ENCODE data around the gene SUPT6H. TPM values are rescaled to one million over a fixed set of nuclear protein-coding genes. Genes with fewer than 3 reads are reported as not detected.

The SUPT6H gene
- total RNA-seq, 3 donors from 2014 or later (not counting 1 experiment from before 2014, with no cell fraction given): 170 to 184 (median 177) TPM

DNA sequence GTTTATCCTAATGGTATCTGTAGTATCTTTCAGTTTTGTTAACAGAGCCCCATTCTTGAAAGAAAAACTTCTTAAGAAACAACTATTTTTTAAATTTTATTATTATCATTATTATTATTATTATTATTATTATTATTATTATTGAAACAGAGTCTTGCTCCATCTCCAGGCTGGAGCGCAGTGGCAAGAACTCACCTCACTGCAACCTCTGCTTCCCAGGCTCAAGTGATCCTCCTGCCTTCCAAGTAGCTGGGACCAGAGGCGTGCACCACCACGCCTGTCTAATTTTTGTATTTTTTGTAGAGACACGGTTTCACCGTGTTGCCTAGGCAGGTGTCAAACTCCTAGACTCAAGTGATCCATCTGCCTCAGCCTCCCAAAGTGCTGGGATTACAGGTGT lies 23.4 kb downstream of the SUPT6H start:
- Mint-ChIP-seq H3K27me3 (ENCODE audit: low read depth in 2 of 2) (no peaks in the 10 kb centered on the region), H3K27ac (no peak overlapping the region), H3K36me3 (peaks cover 14% of the 10 kb centered on the region), H3K4me3 (no peak overlapping the region), H3K4me1 (no peaks in the 10 kb centered on the region), H3K9me3 (no peaks in the 10 kb centered on the region)
- H3K4me3 ChIP-seq (ENCODE audit: low read length): no peak overlapping the region
- ATAC-seq (no peak), DNase-seq (no peak)
- 95% methylated on average over 5 of the region's 5 CpGs for WGBS (ENCODE audit: insufficient coverage)
- H3K27me3 ChIP-seq (ENCODE audit: control insufficient read depth, insufficient read depth, low read length): no peaks in the 10 kb centered on the region
- no peaks in the 10 kb centered on the region for H3K9me3 ChIP-seq (ENCODE audit: control insufficient read depth, insufficient read depth, low read length)
- intact Hi-C loops (cut with micrococcal nuclease): no loop called here
- no peaks in the 10 kb centered on the region for H3K4me1 ChIP-seq (ENCODE audit: control insufficient read depth, insufficient read depth, low read length)
- H3K27ac ChIP-seq (ENCODE audit: low read length): no peak overlapping the region
- H3K36me3 ChIP-seq (ENCODE audit: control insufficient read depth, insufficient read depth, low read length): peaks cover 92% of the 10 kb centered on the region
- no peak for TF ChIP-seq CTCF (IDR thresholded peaks at IDR 0.05)

- Histone ChIP-seq H3K4me1 (ENCODE audit: control insufficient read depth, insufficient read depth, low read length) (no peaks in the 10 kb centered on the region), H3K27ac (ENCODE audit: low read length) (no peak overlapping the region), H3K36me3 (ENCODE audit: control insufficient read depth, insufficient read depth, low read length) (peaks cover 92% of the 10 kb centered on the region), H3K9me3 (ENCODE audit: control insufficient read depth, insufficient read depth, low read length) (no peaks in the 10 kb centered on the region), H3K27me3 (ENCODE audit: control insufficient read depth, insufficient read depth, low read length) (no peaks in the 10 kb centered on the region), H3K4me3 (ENCODE audit: low read length) (no peak overlapping the region)
- H3K36me3 Mint-ChIP-seq: peaks cover 14% of the 10 kb centered on the region
- no peak for DNase-seq
- H3K4me1 Mint-ChIP-seq: no peaks in the 10 kb centered on the region
- no peak overlapping the region for H3K4me3 Mint-ChIP-seq
- H3K27ac Mint-ChIP-seq: no peak overlapping the region
- WGBS (ENCODE audit: insufficient coverage): 100% methylated on average over 2 of the region's 4 CpGs
- no peaks in the 10 kb centered on the region for H3K9me3 Mint-ChIP-seq
- H3K27me3 Mint-ChIP-seq (ENCODE audit: low read depth in 2 of 2): no peaks in the 10 kb centered on the region
- intact Hi-C loops (cut with micrococcal nuclease): no loop called here
- no peak for TF ChIP-seq CTCF (IDR thresholded peaks at IDR 0.05)
- ATAC-seq: no peak
Measured at GRCh38 chr17:28686296-28686695, 24.3 kb downstream of the SUPT6H start.

GRCh38 chr17:28688481-28688880 lies 26.5 kb downstream of the SUPT6H start:
- H3K4me1 Mint-ChIP-seq: no peaks in the 10 kb centered on the region
- intact Hi-C loops (cut with micrococcal nuclease): no loop called here
- no peaks in the 10 kb centered on the region for H3K9me3 Mint-ChIP-seq
- H3K27ac Mint-ChIP-seq: peak overlapping the region in 1 of 2 donors; percentile 44
- ATAC-seq (no peak), DNase-seq (no peak)
- Histone ChIP-seq H3K36me3 (ENCODE audit: control insufficient read depth, insufficient read depth, low read length) (peaks cover 73% of the 10 kb centered on the region), H3K27ac (ENCODE audit: low read length) (no peak overlapping the region), H3K4me3 (ENCODE audit: low read length) (no peak overlapping the region), H3K27me3 (ENCODE audit: control insufficient read depth, insufficient read depth, low read length) (no peaks in the 10 kb centered on the region), H3K9me3 (ENCODE audit: control insufficient read depth, insufficient read depth, low read length) (no peaks in the 10 kb centered on the region), H3K4me1 (ENCODE audit: control insufficient read depth, insufficient read depth, low read length) (no peaks in the 10 kb centered on the region)
- TF ChIP-seq CTCF (IDR thresholded peaks at IDR 0.05): no peak
- H3K36me3 Mint-ChIP-seq: peaks cover 14% of the 10 kb centered on the region
- 100% methylated on average over 2 of the region's 4 CpGs for WGBS (ENCODE audit: insufficient coverage)
- H3K27me3 Mint-ChIP-seq (ENCODE audit: low read depth in 2 of 2): no peaks in the 10 kb centered on the region
- no peak overlapping the region for H3K4me3 Mint-ChIP-seq

- no peak overlapping the region for H3K27ac ChIP-seq (ENCODE audit: low read length)
- no peaks in the 10 kb centered on the region for H3K27me3 ChIP-seq (ENCODE audit: control insufficient read depth, insufficient read depth, low read length)
- Mint-ChIP-seq H3K4me1 (no peaks in the 10 kb centered on the region), H3K4me3 (no peak overlapping the region), H3K36me3 (peaks cover 19% of the 10 kb centered on the region), H3K27ac (no peak overlapping the region), H3K9me3 (no peaks in the 10 kb centered on the region), H3K27me3 (ENCODE audit: low read depth in 2 of 2) (no peaks in the 10 kb centered on the region)
- 100% methylated on average over 2 of the region's 3 CpGs for WGBS (ENCODE audit: insufficient coverage)
- H3K9me3 ChIP-seq (ENCODE audit: control insufficient read depth, insufficient read depth, low read length): no peaks in the 10 kb centered on the region
- H3K4me1 ChIP-seq (ENCODE audit: control insufficient read depth, insufficient read depth, low read length): no peaks in the 10 kb centered on the region
- no peak for ATAC-seq
- intact Hi-C loops (cut with micrococcal nuclease): no loop called here
- TF ChIP-seq CTCF (IDR thresholded peaks at IDR 0.05): no peak
- no peak for DNase-seq
- no peak overlapping the region for H3K4me3 ChIP-seq (ENCODE audit: low read length)
- H3K36me3 ChIP-seq (ENCODE audit: control insufficient read depth, insufficient read depth, low read length): peaks cover 75% of the 10 kb centered on the region
Measured at GRCh38 chr17:28689011-28689410, 27.0 kb downstream of the SUPT6H start.

Measured in natural killer cell (primary cell).